ENCODE measurements around the gene CAMTA1.

GRCh38 chr1:6948416-6948815 is 163.2 kb downstream of the CAMTA1 start:
- TF ChIP-seq CTCF (optimal IDR thresholded peaks at IDR 0.05 in 1 of 3, IDR thresholded peaks at IDR 0.05 in 1 of 3, conservative IDR thresholded peaks at IDR 0.05 in 1 of 3; ENCODE audit: extremely low read depth in 1 of 3, insufficient read depth in 2 of 3, low read length in 3 of 3) (no peak), EZH2 (IDR thresholded peaks at IDR 0.05; ENCODE audit: low read length) (no peak)

Measured in keratinocyte (primary cell).